ENCODE data around the gene SMKR1.
"Not testable (repeated sequence)": the region's sequence is repeated elsewhere in the genome, so short reads cannot be mapped to it uniquely, and the experiment has no call there.

SMKR1 gene

DNA sequence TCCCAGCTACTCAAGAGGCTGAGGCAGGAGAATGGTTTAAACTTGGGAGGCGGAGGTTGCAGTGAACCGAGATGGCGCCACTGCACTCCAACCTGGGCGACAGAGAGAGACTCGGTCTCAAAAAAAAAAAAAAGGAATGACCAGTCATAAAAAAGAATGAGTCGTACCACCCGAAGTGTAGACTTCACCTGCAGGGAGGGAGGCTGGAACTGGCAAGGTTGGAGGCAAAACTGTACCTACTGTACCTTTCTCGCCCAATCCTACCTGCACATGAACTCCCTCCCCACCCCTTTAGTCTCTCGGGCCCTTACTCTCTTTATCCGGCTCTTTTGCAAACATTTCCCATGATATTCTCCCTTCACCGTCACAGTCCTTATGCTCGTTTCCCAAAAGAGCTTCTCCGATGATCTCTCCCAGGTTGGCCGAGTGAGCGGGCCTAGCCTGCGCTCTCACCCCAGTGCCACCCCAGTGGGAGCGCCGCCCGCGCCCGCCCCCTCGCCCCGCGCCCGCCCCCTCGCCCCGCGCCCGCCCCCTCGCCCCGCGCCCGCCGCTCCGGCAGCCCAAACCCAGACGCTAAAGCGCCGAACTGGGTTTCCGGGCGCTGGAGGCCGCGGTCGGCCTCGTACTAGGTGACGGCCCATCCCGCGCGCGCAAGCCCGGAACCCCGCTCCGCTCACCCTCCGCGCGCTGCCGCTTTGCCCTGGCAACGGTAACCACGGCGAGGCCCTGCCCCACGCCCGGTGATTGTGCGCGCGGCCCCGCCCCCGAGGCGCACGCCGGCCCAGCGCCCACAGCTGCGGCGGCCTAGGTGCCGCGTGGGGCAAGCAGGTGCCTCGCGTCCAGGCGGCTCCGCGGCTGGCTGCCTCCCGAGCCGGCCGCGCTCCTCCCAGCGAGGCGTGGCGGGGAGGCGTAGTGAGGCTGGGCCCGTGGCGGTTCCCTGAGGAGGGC lies at the start of gene SMKR1:
TSS of gene SMKR1 (plus strand) at position 772 of the 948 bp plus-strand sequence. CDS start 294 bp downstream, outside the sequence.
- FAIRE-seq (peak; percentile 65), DNase-seq (ENCODE audit: insufficient read length, low spot score) (peak; percentile 74)

DNA sequence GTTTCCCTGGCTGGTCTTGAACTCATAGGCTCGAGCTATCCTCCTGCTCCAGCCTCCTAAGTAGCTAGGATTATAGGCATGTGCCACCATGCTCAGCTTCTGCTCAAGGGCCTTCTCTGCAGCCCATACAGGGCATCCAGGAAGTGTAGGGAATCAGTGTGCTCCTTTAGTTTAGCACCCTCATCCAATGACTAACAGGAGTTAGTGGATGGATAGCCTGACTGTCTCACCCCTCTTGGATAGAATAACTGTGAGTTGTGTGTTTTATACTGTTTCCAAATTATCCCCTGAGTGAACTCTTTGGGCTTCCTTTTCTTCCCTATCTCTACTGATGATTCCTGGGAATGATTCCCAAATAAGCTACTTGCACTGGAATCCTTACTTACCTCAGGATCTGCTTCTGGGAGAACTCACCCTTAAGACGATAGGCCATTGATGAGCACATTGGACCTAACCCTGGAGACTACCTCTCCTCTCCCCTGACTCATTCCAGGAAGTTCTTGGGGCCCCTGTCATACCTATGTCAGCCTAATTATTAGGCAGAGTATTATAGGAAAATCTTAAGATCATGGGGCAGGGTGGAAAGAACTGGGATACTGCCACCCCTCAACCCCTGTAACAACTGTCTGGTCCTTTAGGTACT lies 49.6 kb upstream of the SMKR1 start:
- FAIRE-seq: no peak

DNA sequence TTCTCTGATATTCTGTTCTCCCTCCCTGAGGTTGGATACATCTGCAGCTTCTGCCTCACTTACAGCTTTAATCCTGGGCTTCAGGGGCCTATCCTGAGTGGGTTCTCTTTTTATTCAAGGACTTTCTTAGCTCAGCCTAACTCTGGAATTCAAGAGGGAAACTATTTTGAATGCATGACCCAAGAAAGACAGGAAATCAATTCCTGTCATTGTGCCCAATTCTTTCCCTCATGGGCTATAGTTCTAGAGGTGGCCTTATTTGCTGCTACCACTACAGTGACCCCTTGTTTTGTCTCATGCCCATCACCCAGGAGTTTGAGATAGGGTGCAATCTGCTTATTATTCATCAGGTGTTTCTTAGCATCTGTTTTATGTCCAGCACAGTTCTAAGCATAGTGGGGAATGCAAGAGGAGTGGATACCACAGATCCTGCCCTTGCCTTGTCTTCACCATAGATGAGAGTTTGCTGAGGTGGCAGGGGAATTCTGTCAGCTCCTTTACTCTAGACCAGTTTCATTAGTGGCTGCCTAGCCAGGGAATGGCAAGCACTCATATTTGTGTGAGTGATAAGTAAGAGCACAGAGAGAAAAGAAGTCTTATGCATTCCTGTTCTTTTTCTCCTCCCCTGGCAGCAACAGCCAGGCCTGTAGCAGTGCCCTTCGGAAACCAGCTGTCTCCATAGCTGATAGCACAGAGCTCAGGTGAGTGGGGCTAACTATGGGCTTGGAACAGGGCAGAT lies 48.7 kb upstream of the SMKR1 start:
- no peak for FAIRE-seq
- DNase-seq (ENCODE audit: insufficient read length, low spot score): no peak

More for the DNA sequence above, 49.6 kb upstream of the SMKR1 start:
- DNase-seq (ENCODE audit: insufficient read length, low spot score): no peak

DNA sequence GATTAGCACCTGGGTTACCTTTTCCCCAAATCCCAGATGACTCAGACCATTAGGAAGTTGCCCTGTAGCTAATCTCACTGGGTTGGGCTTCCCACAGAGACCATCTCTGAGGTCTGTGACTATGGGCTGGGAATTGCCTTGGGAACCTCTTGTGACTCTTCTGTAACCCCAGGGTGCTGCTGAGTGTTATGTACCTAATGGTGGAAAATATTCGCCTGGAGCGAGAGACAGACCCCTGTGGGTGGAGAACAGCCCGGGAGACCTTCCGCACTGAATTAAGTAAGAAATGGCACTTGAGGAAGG lies 48.1 kb upstream of the SMKR1 start:
- FAIRE-seq: no peak
- no peak for DNase-seq (ENCODE audit: insufficient read length, low spot score)

DNA sequence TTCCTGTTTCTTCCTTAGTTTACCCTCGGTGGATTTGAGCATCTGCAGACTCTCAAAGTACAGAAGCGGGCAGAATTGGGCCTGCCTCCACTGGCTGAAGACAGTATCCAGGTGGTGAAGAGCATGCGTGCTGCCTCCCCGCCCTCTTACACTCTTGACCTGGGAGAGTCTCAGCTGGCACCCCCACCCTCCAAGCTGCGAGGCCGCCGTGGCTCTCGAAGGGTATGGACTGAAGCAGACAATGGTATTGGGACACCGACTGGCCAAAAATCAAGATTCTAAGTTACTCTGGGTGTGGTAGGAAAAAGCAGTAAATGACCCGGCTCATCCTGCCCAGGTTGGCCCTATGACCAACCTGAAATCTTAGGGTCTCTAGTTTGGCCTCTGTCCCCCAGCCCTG lies 45.9 kb upstream of the SMKR1 start:
- FAIRE-seq (no peak), DNase-seq (ENCODE audit: insufficient read length, low spot score) (no peak)

DNA sequence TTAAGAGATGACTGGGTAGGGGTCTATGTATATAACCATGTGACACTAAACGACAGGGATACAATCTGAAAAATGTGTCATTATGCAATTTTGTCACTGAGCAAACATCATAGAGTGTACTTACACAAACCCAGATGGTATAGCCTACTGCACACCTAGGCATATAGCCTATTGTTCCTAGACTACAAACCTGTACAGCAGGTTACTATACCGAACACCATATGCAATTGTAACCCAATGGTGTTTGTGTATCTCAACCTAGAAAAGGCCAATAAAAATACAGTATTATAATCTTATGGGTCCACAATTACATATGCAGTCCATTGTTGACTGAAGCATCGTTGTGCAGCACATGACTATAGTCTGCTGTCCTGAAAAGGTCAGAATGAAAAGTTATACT lies 45.2 kb upstream of the SMKR1 start:
- FAIRE-seq (no peak), DNase-seq (ENCODE audit: insufficient read length, low spot score) (no peak)

DNA sequence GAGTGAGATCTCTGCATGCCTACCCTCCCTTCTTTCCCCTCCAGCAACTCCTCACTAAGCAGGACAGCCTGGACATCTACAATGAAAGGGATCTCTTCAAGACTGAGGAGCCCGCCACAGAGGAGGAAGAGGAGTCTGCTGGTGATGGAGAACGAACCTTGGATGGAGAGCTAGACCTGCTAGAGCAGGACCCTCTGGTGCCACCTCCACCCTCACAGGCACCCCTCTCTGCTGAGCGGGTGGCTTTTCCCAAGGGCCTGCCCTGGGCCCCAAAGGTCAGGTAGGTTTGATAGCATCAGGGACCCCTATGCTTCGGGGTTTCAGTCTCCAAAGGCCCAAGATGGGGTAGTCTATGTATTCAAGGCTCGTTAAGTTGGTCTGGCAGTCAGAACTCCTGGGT lies 44.2 kb upstream of the SMKR1 start:
- FAIRE-seq (no peak), DNase-seq (ENCODE audit: insufficient read length, low spot score) (no peak)

DNA sequence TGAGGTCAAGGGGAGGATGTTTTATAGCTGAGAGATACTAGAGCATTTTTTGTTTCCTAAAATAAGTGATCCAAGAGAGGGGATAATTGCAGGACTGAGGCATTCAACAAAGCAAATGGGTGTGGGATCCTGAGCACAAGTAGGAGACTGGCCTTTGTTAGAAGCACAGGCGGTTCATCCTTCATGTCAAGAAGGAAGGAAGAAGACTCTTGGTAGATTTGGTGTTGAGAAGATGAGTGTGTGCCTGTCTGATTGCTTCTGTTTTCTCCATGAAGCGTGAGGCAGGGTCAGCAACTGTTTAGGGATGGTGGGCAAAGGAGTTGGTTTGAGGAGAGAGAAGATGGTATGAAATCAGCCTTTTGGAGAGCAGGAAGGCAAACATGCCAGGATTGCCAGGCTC lies 40.5 kb upstream of the SMKR1 start:
- FAIRE-seq (no peak), DNase-seq (ENCODE audit: insufficient read length, low spot score) (no peak)

DNA sequence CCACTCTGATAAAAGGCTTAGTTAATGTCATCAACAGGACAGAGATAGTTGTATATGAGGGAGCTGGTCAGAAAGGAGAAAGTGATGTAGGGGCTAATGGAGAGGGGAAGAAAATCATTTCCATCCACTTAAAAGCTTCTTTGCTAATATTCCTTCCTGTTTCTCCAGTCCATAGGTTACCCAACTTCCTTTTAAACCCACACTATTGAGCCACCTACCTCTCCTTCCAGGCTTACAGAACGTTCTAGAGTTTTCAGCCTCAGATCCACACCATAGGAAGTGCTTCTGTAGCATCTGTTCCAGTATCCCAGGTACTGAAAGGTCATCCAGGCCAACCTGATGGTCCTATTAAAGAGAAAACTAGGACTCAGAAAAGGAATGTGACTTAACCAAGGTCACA lies 39.9 kb upstream of the SMKR1 start:
- no peak for DNase-seq (ENCODE audit: insufficient read length, low spot score)
- FAIRE-seq: no peak

DNA sequence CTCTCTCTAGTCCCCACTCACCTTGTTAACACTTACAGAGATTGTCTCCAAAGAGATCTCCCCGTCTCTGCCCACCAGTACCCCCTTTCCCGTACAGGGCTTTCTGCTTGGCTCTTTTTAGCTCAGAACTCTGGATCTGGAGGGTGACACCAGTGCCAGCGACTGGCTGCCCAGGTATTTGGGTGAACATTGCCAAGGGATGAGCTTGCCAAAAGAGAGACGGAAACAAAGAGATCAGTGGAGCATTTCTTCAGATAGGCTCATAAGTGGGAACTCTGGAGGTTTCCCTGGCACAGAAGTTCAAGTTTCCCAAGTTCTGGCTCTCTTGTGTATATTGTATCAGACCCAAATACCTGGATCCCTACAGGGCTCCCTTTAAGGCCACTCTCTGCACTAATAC lies 38.1 kb upstream of the SMKR1 start:
- FAIRE-seq (no peak), DNase-seq (ENCODE audit: insufficient read length, low spot score) (no peak)

DNA sequence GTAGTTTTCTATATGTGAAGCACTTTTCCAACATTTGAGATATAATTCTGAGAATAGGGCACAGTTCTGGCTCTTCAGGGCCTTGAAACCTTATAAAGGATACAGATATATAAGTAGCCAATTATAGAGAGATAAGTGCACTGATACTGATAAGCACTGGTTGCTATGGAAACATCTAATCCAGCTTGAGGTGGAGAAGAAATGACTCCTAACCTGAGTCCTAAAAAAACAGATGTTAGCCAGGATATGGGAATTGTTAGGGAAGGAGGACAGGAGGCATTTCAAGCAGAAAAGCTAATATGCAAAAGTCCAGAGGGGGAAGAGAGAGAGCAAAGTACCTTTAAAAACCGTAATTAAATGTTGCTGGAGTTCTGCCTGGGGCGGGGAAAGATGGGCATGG lies 37.3 kb upstream of the SMKR1 start:
- FAIRE-seq: no peak
- DNase-seq (ENCODE audit: insufficient read length, low spot score): no peak

DNA sequence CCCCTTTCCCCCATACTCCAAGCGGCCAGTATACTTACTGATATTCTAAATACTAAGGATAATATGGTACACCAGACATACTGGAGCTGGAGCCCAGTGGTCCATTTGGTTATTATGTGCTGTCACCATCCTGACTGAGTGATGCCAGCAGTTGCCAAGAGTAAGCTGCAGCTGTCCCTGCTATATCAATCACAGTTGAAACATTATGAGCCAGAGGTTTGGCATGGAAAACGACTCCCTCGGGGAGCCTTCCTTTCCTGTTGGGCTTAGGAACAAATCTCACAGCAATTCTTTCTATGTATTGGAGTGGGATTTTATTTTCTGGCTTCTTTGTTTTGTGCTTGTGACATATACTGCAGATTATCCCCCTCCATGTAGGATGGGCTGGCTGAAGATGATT lies 35.5 kb upstream of the SMKR1 start:
- no peak for FAIRE-seq
- no peak for DNase-seq (ENCODE audit: insufficient read length, low spot score)

DNA sequence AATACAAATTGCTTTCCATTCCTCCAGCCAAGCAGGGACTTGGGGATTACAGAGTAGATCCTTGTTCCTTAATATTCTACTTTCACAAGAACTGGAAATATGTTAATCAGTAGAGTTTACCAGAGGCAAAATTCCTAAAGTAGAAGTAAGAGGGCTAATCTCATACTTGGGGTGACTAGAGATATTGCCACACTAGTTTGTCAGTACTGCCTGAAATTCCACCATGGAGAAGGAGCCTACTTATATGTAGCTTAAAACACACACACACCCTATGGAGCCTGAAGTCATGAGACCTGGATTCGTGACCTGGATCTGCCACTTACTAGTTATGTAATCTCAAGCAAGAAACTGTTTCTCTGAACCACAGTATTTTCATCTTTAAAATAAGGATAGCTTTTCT lies 34.2 kb upstream of the SMKR1 start:
- FAIRE-seq (no peak), DNase-seq (ENCODE audit: insufficient read length, low spot score) (no peak)

DNA sequence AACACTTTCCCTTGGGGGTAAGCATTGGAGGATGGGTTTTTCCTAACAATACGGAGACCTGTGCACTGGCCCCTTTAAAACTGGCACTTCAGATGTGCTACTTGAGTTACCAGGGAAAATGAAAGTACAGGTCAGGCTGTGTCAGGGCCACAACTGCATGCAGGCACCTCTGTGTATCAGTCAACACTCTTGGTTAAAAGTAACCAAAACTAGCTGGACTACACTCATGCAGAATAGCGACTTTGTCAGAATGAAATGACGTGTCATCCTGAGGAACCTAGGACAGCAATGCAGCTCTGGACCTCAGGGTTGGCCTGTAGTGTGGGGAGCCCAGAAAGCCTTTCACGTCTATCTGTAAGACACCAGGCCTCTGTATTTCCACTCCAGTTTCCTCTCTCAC lies 33.8 kb upstream of the SMKR1 start:
- no peak for DNase-seq (ENCODE audit: insufficient read length, low spot score)
- no peak for FAIRE-seq

DNA sequence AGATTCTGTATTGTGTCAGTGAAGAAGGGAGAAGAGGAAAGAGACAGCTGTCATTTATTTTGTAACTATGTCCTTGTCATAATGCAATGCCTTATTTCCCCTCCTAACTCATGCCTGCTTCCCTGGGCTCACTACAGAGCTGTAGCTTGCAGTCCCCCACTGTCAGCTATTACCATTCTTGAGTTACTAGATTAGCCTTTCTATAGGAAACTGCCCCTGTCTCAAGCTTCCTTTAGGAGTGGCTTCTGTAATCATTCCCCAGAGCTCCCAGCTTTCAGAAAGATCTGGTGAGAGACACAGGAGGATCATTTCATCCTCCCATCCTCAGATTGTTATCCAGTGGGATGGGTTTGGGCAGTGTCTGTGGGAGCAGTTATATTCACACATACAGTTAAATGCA lies 32.4 kb upstream of the SMKR1 start:
- FAIRE-seq: no peak

DNA sequence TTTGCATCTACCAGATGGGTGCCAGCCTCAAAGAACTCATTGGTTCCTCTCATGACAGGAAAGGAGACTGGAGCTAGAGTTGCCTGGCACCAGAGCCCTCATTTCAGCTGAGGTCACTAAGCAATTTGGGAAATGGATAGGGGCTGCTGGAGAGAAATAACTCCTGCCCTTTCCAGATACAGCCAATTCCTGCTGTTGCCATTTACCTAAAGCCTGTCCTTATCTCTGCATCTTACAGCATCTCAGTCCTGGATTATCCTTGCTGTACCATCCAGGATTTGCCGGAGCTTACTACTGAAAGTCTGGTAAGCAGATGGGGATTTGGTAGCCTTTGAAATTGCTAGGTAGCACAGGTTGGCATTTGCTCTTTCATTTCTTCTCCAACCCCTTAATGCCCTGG lies 31.9 kb upstream of the SMKR1 start:
- DNase-seq (ENCODE audit: insufficient read length, low spot score) (no peak), FAIRE-seq (no peak)

More for the DNA sequence above, 32.4 kb upstream of the SMKR1 start:
- no peak for DNase-seq (ENCODE audit: insufficient read length, low spot score)

DNA sequence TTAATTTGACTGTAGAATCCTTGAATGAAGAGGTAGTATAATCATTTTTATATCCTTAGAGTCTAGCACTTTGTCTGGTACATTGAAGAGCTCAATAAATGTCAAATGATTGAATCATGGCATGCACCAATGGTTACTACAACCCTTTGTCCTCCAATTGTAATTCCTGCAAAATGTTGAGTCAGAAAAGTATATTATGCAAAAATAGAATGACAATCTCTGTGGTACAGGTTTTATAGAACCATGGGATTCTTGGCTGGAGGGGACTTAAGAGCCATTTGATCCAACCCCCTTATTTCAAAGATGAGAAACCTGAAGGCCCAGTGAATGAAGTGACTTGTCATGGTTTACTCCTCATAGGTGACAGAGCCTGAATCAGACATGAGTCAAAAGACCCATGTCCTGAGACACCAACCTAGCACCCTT lies 30.9 kb upstream of the SMKR1 start:
- DNase-seq (ENCODE audit: insufficient read length, low spot score): no peak
- no peak for FAIRE-seq

DNA sequence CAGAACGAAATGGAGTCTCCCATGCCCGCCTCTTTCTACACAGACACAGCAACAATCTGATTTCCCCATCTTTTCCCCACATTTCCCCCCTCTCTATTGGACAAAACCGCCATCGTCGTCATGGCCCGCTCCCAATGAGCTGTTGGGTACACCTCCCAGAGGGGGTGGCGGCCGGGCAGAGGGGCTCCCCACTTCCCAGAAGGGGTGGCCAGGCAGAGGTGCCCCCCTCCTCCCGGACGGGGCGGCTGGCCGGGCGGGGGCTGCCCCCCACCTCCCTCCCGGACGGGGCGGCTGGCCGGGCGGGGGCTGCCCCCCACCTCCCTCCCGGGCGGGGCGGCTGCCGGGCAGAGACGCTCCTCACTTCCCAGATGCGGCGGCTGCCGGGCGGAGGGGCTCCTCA lies 26.4 kb upstream of the SMKR1 start:
- not testable (repeated sequence) for DNase-seq (ENCODE audit: insufficient read length, low spot score); FAIRE-seq

DNA sequence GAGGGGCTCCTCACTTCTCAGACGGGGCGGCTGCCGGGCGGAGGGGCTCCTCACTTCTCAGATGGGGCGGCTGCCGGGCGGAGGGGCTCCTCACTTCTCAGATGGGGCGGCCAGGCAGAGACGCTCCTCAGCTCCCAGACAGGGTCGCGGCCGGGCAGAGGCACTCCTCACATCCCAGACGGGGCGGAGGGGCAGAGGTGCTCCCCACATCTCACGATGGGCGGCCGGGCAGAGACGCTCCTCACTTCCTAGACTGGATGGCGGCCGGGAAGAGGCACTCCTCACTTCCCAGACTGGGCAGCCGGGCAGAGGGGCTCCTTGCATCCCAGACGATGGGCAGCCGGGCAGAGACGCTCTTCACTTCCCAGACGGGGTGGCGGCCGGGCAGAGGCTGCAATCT lies 25.9 kb upstream of the SMKR1 start:
- FAIRE-seq; DNase-seq (ENCODE audit: insufficient read length, low spot score): not testable (repeated sequence)

DNA sequence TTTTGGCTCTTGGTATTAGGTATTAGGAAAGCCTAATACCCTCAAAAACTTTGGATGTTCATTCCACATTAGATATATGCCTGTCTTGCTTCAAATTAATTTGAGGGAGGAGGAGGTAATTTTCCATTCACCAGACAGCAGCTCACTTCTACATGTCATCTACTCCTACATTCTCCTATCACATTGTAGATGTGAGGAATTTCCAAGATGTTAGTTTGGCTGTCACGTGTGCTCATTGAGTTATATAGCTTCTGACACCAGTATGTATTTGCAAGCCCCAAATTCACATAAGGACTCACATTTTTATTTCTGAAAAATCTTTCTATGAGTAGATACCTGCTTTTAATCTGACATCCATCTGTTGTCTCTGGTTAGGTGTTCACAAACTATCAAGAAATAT lies 22.5 kb upstream of the SMKR1 start:
- DNase-seq (ENCODE audit: insufficient read length, low spot score): no peak
- no peak for FAIRE-seq

DNA sequence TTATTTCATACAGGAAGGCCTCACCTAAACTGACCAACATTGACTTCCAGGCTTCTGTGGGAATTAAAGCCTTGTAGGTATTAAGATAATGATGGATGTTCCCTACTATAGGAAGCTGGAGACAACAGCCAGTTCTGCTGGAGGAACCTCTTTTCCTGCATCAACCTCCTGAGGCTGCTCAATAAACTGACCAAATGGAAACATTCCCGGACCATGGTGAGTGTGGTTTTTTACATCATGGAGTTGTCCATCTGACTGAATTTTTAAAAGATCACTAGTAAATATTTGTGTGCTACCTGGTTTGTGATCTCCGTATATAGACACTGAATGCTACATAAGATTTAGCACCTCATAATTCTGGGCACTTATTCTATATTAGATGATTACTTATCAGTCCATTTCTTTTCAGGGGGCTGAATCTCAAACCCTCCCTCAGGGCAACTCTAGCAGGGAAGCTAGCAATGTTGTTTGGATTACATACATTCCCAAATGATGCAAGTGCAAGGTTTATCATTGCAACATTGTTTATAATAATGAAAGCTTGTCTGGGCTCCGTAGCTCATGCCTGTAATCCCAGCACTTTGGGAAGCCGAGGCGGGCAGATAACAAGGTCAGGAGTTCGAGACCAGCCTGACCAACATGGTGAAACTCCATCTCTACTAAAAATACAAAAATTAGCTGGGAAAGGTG lies 21.5 kb upstream of the SMKR1 start:
- FAIRE-seq (no peak), DNase-seq (ENCODE audit: insufficient read length, low spot score) (no peak)

Data from HTR-8/SVneo (cell line).